ENCODE measurements around the gene PIK3C3.

Gene PIK3C3

DNA sequence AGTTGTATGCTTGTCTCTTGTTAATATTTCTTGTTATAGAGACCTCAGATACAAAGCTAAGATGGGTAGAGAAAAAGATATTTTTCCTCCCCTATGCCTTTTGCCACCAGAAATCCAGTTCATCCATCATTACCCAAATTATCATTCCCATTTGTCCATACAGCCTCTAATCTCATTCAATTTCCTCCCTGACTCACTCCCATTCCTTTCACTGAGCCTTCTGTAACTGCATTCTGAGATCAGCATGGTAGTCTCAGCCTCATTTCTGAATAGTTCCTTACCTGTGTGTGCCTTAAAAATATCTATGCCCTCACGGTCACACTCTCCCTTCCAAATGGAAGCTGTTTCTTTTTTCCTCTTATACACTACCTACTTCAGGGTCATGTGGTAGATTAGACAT is 15.7 kb upstream of the PIK3C3 start:
- no peaks in the 10 kb centered on the region for H3K36me3 ChIP-seq (ENCODE audit: low read depth)
- DNase-seq (ENCODE audit: low spot score) (no peak), ATAC-seq (ENCODE audit: low read depth) (no peak)
- TF ChIP-seq, protein P1, sequence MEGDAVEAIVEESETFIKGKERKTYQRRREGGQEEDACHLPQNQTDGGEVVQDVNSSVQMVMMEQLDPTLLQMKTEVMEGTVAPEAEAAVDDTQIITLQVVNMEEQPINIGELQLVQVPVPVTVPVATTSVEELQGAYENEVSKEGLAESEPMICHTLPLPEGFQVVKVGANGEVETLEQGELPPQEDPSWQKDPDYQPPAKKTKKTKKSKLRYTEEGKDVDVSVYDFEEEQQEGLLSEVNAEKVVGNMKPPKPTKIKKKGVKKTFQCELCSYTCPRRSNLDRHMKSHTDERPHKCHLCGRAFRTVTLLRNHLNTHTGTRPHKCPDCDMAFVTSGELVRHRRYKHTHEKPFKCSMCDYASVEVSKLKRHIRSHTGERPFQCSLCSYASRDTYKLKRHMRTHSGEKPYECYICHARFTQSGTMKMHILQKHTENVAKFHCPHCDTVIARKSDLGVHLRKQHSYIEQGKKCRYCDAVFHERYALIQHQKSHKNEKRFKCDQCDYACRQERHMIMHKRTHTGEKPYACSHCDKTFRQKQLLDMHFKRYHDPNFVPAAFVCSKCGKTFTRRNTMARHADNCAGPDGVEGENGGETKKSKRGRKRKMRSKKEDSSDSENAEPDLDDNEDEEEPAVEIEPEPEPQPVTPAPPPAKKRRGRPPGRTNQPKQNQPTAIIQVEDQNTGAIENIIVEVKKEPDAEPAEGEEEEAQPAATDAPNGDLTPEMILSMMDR (IDR thresholded peaks at IDR 0.05; ENCODE audit: poor library complexity, severe bottlenecking), result no peak
- H3K4me1 ChIP-seq (ENCODE audit: insufficient read depth, poor library complexity, severe bottlenecking), result peaks cover 10% of the 10 kb centered on the region
- H3K4me3 ChIP-seq (ENCODE audit: severe bottlenecking), result no peak overlapping the region
- H3K27me3 ChIP-seq (ENCODE audit: insufficient read depth, poor library complexity, severe bottlenecking), result no peaks in the 10 kb centered on the region
- no peaks in the 10 kb centered on the region for H3K9me3 ChIP-seq (ENCODE audit: severe bottlenecking)
- H3K27ac ChIP-seq (ENCODE audit: poor library complexity, severe bottlenecking), result no peak overlapping the region

DNA sequence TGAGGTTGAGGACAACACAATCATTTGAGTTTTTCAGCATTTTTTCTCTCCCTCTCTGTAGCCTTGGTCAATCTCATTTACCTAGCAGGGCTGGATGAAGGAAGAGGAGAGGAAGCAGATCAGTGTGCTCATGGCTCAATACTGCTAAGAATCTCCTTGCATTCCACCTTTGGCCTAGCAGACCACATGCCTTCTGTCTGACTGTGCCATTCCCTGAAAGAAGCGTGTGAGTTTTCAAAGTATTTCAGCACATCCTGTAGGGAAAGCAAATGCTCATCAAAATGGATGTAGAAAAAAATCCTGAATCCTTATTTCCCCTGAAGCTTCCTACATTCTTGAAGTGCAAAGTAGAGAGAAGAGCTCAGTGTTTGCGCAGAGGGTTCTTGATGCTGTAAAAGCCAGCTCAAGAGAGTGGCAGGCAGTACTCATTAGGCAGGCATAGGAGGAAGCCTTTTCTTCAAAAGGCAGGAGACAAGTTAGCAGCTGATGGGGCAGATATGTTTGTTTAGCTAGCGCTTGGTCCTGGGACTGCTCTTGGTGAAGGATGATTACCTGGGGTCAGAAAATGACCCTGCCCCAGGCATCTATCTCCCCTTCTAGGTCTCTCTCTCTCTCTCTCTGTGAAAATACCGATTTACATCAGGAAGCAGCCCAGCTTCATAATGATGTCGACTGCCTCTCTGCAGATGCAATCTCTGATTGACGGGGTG is 14.4 kb upstream of the PIK3C3 start:
- no peak for DNase-seq (ENCODE audit: low spot score)

DNA sequence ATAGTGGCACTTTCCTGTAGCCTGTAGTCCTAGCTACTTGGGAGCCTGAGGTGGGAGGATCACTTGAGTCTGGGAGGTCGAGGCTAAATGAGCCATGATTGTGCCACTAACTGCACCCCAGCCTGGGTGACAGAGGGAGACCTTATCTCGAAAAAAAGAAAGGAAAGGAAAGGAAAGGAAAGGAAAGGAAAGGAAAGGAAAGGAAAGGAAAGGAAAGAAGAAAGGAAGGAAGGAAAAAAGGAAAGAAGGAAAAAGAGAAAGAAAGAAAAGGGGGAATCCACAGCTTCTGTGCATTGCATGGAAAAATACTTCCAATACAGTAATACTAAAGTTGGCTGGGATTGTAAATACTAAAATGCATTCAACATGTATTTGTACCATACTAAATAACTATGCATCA is 12.8 kb upstream of the PIK3C3 start:
- Histone ChIP-seq H3K36me3 (ENCODE audit: low read depth) (no peaks in the 10 kb centered on the region), H3K27ac (ENCODE audit: poor library complexity, severe bottlenecking) (no peak overlapping the region), H3K4me3 (ENCODE audit: severe bottlenecking) (no peak overlapping the region), H3K9me3 (ENCODE audit: severe bottlenecking) (no peaks in the 10 kb centered on the region), H3K4me1 (ENCODE audit: insufficient read depth, poor library complexity, severe bottlenecking) (peaks cover 10% of the 10 kb centered on the region), H3K27me3 (ENCODE audit: insufficient read depth, poor library complexity, severe bottlenecking) (no peaks in the 10 kb centered on the region)
- no peak for ATAC-seq (ENCODE audit: low read depth)
- no peak for DNase-seq (ENCODE audit: low spot score)
- TF ChIP-seq, protein P1 (IDR thresholded peaks at IDR 0.05; ENCODE audit: poor library complexity, severe bottlenecking), result no peak

More for the DNA sequence above, 14.4 kb upstream of the PIK3C3 start:
- Histone ChIP-seq H3K27ac (ENCODE audit: poor library complexity, severe bottlenecking) (peak overlapping the region; percentile 37), H3K36me3 (ENCODE audit: low read depth) (no peaks in the 10 kb centered on the region), H3K4me1 (ENCODE audit: insufficient read depth, poor library complexity, severe bottlenecking) (peaks cover 10% of the 10 kb centered on the region), H3K4me3 (ENCODE audit: severe bottlenecking) (no peak overlapping the region), H3K27me3 (ENCODE audit: insufficient read depth, poor library complexity, severe bottlenecking) (no peaks in the 10 kb centered on the region), H3K9me3 (ENCODE audit: severe bottlenecking) (no peaks in the 10 kb centered on the region)
- ATAC-seq (ENCODE audit: low read depth), result peak; percentile 99
- TF ChIP-seq, protein P1 (IDR thresholded peaks at IDR 0.05; ENCODE audit: poor library complexity, severe bottlenecking), result no peak

- TF ChIP-seq, protein P1 (IDR thresholded peaks at IDR 0.05; ENCODE audit: poor library complexity, severe bottlenecking), result no peak
- H3K36me3 ChIP-seq (ENCODE audit: low read depth), result no peaks in the 10 kb centered on the region
- ATAC-seq (ENCODE audit: low read depth) (no peak), DNase-seq (ENCODE audit: low spot score) (no peak)
- H3K27ac ChIP-seq (ENCODE audit: poor library complexity, severe bottlenecking), result no peak overlapping the region
- H3K4me3 ChIP-seq (ENCODE audit: severe bottlenecking), result no peak overlapping the region
- no peaks in the 10 kb centered on the region for H3K9me3 ChIP-seq (ENCODE audit: severe bottlenecking)
- H3K27me3 ChIP-seq (ENCODE audit: insufficient read depth, poor library complexity, severe bottlenecking), result no peaks in the 10 kb centered on the region
- no peaks in the 10 kb centered on the region for H3K4me1 ChIP-seq (ENCODE audit: insufficient read depth, poor library complexity, severe bottlenecking)
Observed at GRCh38 chr18:41948544-41949110, 6.4 kb upstream of the PIK3C3 start.

Measured in RWPE2 (cell line).